NCI-H345 treated with DMSO at 0.1 percent for 48 hours (cell line): ENCODE data around the gene DLGAP1.
"Not testable (repeated sequence)": the region's sequence is repeated elsewhere in the genome, so short reads cannot be mapped to it uniquely, and the experiment has no call there.

Source experiments
- DNase-seq: peaks from one replicate; lab custom pipeline; 2025; ENCODE audit not compliant: unreplicated experiment; lab: John Stamatoyannopoulos, UW

The DLGAP1 gene

DNA sequence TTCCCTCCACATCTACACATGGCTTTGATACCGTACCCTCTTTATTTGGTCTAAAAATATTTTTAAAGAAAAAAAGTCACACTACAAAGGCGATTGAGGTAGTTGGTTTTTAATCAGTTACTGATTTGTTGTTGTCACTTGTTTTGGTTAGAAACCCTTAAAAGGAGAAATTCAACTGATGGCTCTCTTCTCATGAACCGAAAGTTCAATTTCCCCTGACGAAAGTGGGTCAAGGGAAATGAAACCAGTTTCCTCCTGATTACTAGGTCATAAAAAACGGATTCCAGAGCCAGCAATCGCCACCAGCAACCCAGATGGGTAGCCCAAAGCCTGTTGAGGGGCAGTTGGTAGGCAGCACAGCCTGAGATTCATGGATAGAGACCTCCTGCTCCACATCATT is 63.2 kb downstream of the DLGAP1 start:
- no peak for DNase-seq

DNA sequence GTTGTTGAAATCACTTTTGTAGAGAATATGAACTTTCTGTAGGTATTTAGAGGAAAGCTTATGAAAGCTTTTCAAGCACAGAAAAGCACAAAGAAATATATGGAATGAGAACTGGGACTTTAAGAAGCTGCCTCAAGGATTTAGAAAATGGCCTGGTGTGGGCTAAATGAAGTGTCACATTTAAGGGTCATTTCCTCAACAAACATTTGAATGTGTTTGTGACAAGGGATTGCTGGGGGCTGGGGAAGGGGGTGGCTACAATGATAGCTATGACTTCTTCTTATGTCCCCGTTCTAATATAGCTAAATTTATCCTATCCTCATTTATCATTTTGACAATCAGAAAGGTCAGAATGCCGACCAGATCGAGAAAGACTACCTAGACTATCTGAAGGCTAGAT is 69.2 kb downstream of the DLGAP1 start:
- DNase-seq: no peak

DNA sequence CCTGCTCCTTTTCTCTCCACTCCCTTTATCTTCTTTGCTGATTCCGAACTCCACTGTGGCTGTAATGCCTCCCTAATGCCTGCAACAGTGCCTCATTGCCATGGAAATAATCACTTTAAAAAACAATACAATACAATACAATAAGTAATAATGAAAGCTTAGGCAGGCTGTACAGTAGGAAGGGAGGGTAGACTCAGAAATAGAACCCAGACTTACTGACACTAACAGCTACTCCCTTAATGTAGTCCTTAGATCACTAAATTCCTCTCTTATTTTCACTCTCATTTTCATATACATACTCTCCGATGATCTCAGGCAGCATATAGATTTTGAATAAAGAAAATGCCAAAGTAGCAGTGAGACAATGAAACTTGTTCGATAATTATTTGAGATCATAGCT is 70.2 kb downstream of the DLGAP1 start:
- no peak for DNase-seq

DNA sequence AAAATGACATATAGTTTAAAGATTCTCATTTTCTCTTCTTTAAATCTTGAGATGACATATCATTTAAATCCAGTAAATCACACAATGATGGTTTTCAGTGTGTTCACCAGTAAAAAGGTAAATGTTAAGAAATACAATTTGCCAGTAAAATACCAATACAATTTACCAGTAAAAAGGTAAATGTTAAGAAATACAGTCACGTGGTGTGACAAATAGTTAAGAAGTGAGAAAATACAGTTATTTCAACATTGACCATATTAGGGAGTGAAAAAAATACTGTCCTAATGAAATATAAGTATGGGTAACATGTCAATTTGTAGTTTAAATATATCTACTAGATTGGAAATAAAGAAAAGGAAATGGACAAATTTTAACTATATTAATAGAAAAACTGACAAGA is 80.5 kb downstream of the DLGAP1 start:
- no peak for DNase-seq

- DNase-seq: no peak
Measured at GRCh38 chr18:4369705-4370104, 85.4 kb downstream of the DLGAP1 start.

DNA sequence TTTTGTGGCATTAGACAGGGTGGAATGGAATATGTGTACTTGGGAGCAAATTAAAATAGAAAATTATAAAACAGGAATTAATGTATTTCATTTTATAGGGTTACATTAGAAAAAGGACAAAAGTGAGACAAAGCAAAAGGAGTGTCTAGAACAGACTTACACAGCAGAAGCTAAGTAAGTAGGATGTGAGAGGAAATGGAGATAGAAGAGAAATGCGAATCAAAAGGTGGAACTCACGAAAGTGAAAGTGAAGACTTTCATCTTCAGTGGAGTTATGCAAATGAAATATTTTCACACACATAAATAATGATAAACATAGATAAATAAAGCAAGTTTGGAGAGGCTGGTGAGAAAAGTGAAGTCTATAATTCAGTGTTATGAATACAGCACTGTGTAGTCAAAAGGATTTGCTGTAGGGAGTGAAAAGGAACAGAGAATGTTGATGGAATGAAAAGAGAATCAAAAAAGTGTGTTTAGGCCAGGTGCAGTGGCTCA is 94.8 kb downstream of the DLGAP1 start:
- no peak for DNase-seq

GRCh38 chr18:4358618-4359017 is 96.5 kb downstream of the DLGAP1 start:
- no peak for DNase-seq

DNA sequence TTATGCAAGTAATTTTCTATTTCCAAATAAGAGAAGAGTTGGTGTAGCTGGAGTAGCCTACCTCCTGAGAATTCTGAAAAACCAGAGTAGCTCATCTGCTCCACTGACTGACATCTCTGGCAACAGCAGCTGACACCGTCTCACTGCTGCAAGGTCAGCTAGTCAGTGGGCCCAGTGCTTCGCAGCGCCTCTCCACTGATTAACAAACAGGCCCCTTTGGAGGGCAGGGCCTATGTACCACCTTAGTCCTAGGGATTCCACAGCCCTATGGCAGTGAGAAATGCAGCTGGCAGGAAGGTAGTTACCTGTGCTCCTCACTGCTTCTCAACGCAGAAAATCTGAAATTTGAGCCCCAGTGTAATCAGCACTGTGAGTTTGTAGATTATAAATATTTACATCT is 97.5 kb downstream of the DLGAP1 start:
- no peak for DNase-seq

- no peak for DNase-seq
Measured at GRCh38 chr18:4356929-4357328, 98.2 kb downstream of the DLGAP1 start.

DNA sequence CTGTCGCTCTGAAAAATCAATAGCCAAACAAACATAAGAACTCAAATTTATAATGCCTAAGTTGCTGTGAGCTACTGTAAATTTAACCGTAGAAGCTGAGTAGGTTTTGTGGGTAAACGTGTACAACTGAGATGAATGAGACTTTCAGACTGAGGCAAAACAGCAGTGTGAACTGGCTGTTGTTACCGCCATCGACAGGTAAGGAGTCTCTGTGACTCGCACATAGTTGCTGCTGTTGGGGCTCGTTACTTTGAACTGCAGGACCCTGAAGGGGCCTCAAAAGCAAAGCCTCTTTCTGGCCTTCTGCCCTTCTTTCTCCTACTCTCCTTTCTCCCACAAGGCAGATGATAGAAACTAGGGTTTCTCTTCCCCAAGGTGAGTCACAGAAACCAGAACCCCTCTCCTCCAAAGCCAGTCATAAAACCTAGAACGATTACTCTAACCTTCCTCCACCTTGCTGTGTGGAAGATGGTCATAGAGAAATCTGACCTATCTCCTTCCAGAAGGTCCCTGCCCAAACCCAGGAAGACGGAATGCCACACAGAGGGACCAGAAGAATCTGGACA is 101.2 kb downstream of the DLGAP1 start:
- no peak for DNase-seq

GRCh38 chr18:4352746-4353551 is 102.2 kb downstream of the DLGAP1 start:
- DNase-seq: no peak

DNA sequence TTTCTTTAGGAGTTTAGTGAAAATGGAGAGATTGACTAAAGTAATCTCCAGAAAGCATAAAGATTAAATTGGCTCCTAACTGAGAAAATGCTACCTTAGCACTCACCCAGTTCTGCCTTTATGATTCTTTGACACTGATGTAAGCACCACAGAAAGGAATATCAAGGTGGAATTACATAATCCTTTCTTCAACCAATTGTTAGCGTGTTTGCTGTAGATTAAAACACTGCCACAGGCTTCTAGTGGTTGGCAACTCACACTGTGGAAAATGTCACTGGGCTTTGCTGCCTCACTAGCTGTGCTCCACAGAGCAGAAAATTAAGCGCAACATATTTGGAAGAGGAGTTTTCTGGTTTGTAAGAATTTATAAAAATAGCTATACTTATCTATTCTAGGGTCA is 104.1 kb downstream of the DLGAP1 start:
- no peak for DNase-seq

- DNase-seq: no peak
Measured at GRCh38 chr18:4335386-4335785, 119.7 kb downstream of the DLGAP1 start.

GRCh38 chr18:4333043-4333442 is 122.1 kb downstream of the DLGAP1 start:
- DNase-seq: no peak

GRCh38 chr18:4319738-4320677 is 135.1 kb downstream of the DLGAP1 start:
- no peak for DNase-seq

DNA sequence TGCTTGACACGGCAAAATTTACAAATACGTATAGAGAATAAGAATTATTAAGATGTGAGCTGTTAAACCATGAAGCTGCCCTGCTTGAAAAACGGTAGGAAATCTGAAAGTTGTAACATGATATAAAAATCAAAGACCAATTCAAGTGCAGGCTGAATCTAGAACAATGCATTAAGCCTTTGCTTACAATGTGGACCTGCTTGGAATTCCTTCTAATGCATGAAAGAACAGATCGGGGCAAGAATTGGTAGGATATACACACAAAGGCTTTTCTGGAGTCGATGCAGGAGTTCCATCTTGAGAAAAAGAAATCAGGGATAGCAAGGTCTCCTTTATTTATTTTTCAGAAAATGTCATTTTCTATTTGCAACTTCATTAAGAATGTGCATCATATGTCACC is 136.8 kb downstream of the DLGAP1 start:
- no peak for DNase-seq

- DNase-seq: not testable (repeated sequence)
Measured at GRCh38 chr18:4311945-4312344, 143.2 kb downstream of the DLGAP1 start.

- no peak for DNase-seq
Measured at GRCh38 chr18:4311136-4311535, 144.0 kb downstream of the DLGAP1 start.

GRCh38 chr18:4309227-4309626 is 145.9 kb downstream of the DLGAP1 start:
- no peak for DNase-seq

DNA sequence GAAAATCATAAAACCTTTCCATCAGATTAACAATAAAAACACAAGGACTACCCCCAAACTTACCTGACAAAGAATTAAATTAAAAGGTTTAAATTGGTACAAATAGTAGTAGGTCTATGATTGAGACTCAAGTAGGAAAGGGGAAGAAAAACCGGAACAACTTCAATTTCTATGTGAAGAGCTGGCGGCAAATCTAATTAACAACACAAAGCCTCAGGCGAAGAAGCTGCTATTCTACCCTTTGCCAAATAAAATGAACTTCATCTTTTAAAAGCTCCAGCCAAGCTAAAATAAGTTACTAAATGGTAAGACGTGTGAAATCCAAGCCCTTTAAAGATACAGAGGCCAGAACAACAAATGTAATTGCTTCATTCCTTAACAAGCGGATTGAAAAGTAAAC is 146.5 kb downstream of the DLGAP1 start:
- no peak for DNase-seq

- DNase-seq: no peak
Measured at GRCh38 chr18:4299395-4299794, 155.7 kb downstream of the DLGAP1 start.

DNA sequence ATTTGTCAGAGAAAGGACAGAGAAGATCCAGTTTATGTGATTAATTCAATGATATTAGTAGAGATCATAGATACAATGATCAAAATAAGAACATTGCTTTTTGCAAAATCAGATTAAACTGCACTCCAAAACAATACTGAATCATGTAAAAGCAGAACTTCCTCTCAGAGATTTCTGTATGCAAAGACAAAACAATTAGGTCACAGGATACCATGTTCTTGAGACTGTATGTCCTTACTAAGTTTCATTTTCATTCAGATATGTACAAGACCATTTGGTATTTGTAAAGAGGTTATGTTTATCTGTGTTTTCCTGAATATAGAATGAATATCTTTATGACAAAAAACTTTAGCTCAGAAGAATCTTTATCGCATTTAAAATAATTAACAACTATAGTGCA is 161.8 kb downstream of the DLGAP1 start:
- no peak for DNase-seq
